Measurements from ENCODE around the gene GALNS. TPM values are rescaled to one million over a fixed set of nuclear protein-coding genes. Genes with fewer than 3 reads are reported as not detected.
A peak's percentile ranks its signal among the peaks of the same experiment; 100 is the strongest.
"Not testable (repeated sequence)": the region's sequence is repeated elsewhere in the genome, so short reads cannot be mapped to it uniquely, and the experiment has no call there.

The GALNS gene
- total and polyA plus RNA-seq, 9 donors: 9.8 to 28.5 (median 20.6) TPM

- H3K4me1 ChIP-seq (ENCODE audit: control insufficient read depth, insufficient read depth, low read length): peaks cover 9% of the 10 kb centered on the region
- H3K27me3 ChIP-seq (ENCODE audit: control insufficient read depth, insufficient read depth, low read length): peaks cover 43% of the 10 kb centered on the region
- H3K27ac ChIP-seq (ENCODE audit: low read length): no peak overlapping the region
- no peaks in the 10 kb centered on the region for H3K9me3 ChIP-seq (replicated peaks; ENCODE audit: control insufficient read depth, low read depth, low read length)
- H3K4me3 ChIP-seq (ENCODE audit: low read length): no peak overlapping the region
- 79% methylated on average over 11 of the region's 12 CpGs for WGBS (ENCODE audit: insufficient coverage)
- H3K36me3 ChIP-seq (ENCODE audit: control insufficient read depth, insufficient read depth, low read length): no peaks in the 10 kb centered on the region
- DNase-seq: no peak
Measured at GRCh38 chr16:88792668-88793250, 64.0 kb downstream of the GALNS start.

- no peaks in the 10 kb centered on the region for H3K36me3 ChIP-seq (ENCODE audit: control insufficient read depth, insufficient read depth, low read length)
- no peak overlapping the region for H3K4me3 ChIP-seq (ENCODE audit: low read length)
- peaks cover 9% of the 10 kb centered on the region for H3K4me1 ChIP-seq (ENCODE audit: control insufficient read depth, insufficient read depth, low read length)
- no peaks in the 10 kb centered on the region for H3K9me3 ChIP-seq (replicated peaks; ENCODE audit: control insufficient read depth, low read depth, low read length)
- H3K27me3 ChIP-seq (ENCODE audit: control insufficient read depth, insufficient read depth, low read length): peaks cover 47% of the 10 kb centered on the region
- no peak overlapping the region for H3K27ac ChIP-seq (ENCODE audit: low read length)
- WGBS (ENCODE audit: insufficient coverage): 63% methylated on average over 9 of the region's 13 CpGs
- DNase-seq: no peak
Measured at GRCh38 chr16:88792078-88792550, 64.6 kb downstream of the GALNS start.

GRCh38 chr16:88790312-88791211, 66.2 kb downstream of the GALNS start:
- Histone ChIP-seq H3K4me3 (ENCODE audit: low read length) (no peak overlapping the region), H3K27ac (ENCODE audit: low read length) (no peak overlapping the region)

GRCh38 chr16:88789594-88789993, 67.2 kb downstream of the GALNS start:
- H3K36me3 ChIP-seq (ENCODE audit: control insufficient read depth, insufficient read depth, low read length): no peaks in the 10 kb centered on the region
- no peaks in the 10 kb centered on the region for H3K9me3 ChIP-seq (replicated peaks; ENCODE audit: control insufficient read depth, low read depth, low read length)
- WGBS (ENCODE audit: insufficient coverage): 53% methylated on average over 7 of the region's 7 CpGs
- peaks cover 47% of the 10 kb centered on the region for H3K27me3 ChIP-seq (ENCODE audit: control insufficient read depth, insufficient read depth, low read length)
- DNase-seq: no peak
- H3K4me3 ChIP-seq (ENCODE audit: low read length): no peak overlapping the region
- peaks cover 13% of the 10 kb centered on the region for H3K4me1 ChIP-seq (ENCODE audit: control insufficient read depth, insufficient read depth, low read length)
- H3K27ac ChIP-seq (ENCODE audit: low read length): no peak overlapping the region

More at GRCh38 chr16:88790312-88791211, 66.2 kb downstream of the GALNS start:
- H3K4me1 ChIP-seq (ENCODE audit: control insufficient read depth, insufficient read depth, low read length): peaks cover 12% of the 10 kb centered on the region
- 17% methylated on average over 18 of the region's 24 CpGs for WGBS (ENCODE audit: insufficient coverage)
- no peaks in the 10 kb centered on the region for H3K36me3 ChIP-seq (ENCODE audit: control insufficient read depth, insufficient read depth, low read length)
- DNase-seq: no peak
- no peaks in the 10 kb centered on the region for H3K9me3 ChIP-seq (replicated peaks; ENCODE audit: control insufficient read depth, low read depth, low read length)
- peaks cover 49% of the 10 kb centered on the region for H3K27me3 ChIP-seq (ENCODE audit: control insufficient read depth, insufficient read depth, low read length)

- not testable (repeated sequence) for H3K27ac ChIP-seq (ENCODE audit: low read length); DNase-seq; H3K9me3 ChIP-seq (replicated peaks; ENCODE audit: control insufficient read depth, low read depth, low read length); H3K36me3 ChIP-seq (ENCODE audit: control insufficient read depth, insufficient read depth, low read length); H3K4me3 ChIP-seq (ENCODE audit: low read length)
- WGBS (ENCODE audit: insufficient coverage): 98% methylated on average over 5 of the region's 8 CpGs
- Histone ChIP-seq H3K4me1 (ENCODE audit: control insufficient read depth, insufficient read depth, low read length) (peaks cover 18% of the 10 kb centered on the region), H3K27me3 (ENCODE audit: control insufficient read depth, insufficient read depth, low read length) (peaks cover 47% of the 10 kb centered on the region)
Measured at GRCh38 chr16:88788749-88789148, 68.0 kb downstream of the GALNS start.

- H3K4me1 ChIP-seq (ENCODE audit: control insufficient read depth, insufficient read depth, low read length): peaks cover 27% of the 10 kb centered on the region
- DNase-seq: no peak
- H3K27ac ChIP-seq (ENCODE audit: low read length): no peak overlapping the region
- H3K9me3 ChIP-seq (replicated peaks; ENCODE audit: control insufficient read depth, low read depth, low read length): no peaks in the 10 kb centered on the region
- H3K27me3 ChIP-seq (ENCODE audit: control insufficient read depth, insufficient read depth, low read length): peaks cover 37% of the 10 kb centered on the region
- no peak overlapping the region for H3K4me3 ChIP-seq (ENCODE audit: low read length)
- no peaks in the 10 kb centered on the region for H3K36me3 ChIP-seq (ENCODE audit: control insufficient read depth, insufficient read depth, low read length)
- WGBS (ENCODE audit: insufficient coverage): 94% methylated on average over 4 of the region's 11 CpGs
Measured at GRCh38 chr16:88787579-88788314, 69.0 kb downstream of the GALNS start.

- peak within 1 kb of the TSS; percentile 74 for H3K27ac ChIP-seq (ENCODE audit: low read length)
- peak; percentile 80 for DNase-seq
- H3K4me3 ChIP-seq (ENCODE audit: low read length): peak within 1 kb of the TSS; percentile 50
- H3K27me3 ChIP-seq (ENCODE audit: control insufficient read depth, insufficient read depth, low read length): peaks cover 30% of the 10 kb centered on the region
- 3% methylated on average over 109 of the region's 110 CpGs for WGBS (ENCODE audit: insufficient coverage)
- no peaks in the 10 kb centered on the region for H3K36me3 ChIP-seq (ENCODE audit: control insufficient read depth, insufficient read depth, low read length)
- peaks cover 36% of the 10 kb centered on the region for H3K4me1 ChIP-seq (ENCODE audit: control insufficient read depth, insufficient read depth, low read length)
- H3K9me3 ChIP-seq (replicated peaks; ENCODE audit: control insufficient read depth, low read depth, low read length): no peaks in the 10 kb centered on the region
Measured at GRCh38 chr16:88785106-88785924, 71.4 kb downstream of the GALNS start, which contains the start of gene PIEZO1. Gene PIEZO1, minus strand, starts transcription at chr16:88785220. Its CDS starts 256 bp downstream, at chr16:88784964.

GRCh38 chr16:88784856-88785105, 72.0 kb downstream of the GALNS start:
- Histone ChIP-seq H3K4me1 (ENCODE audit: control insufficient read depth, insufficient read depth, low read length) (peaks cover 40% of the 10 kb centered on the region), H3K27me3 (ENCODE audit: control insufficient read depth, insufficient read depth, low read length) (peaks cover 28% of the 10 kb centered on the region), H3K36me3 (ENCODE audit: control insufficient read depth, insufficient read depth, low read length) (no peaks in the 10 kb centered on the region), H3K9me3 (replicated peaks; ENCODE audit: control insufficient read depth, low read depth, low read length) (no peaks in the 10 kb centered on the region), H3K4me3 (ENCODE audit: low read length) (peak overlapping the region; percentile 50), H3K27ac (ENCODE audit: low read length) (no peak overlapping the region)
- WGBS (ENCODE audit: insufficient coverage): 0% methylated on average over 32 of the region's 32 CpGs
- no peak for DNase-seq

GRCh38 chr16:88784074-88784855, 72.5 kb downstream of the GALNS start:
- Histone ChIP-seq H3K4me3 (ENCODE audit: low read length) (peak overlapping the region; percentile 50), H3K27ac (ENCODE audit: low read length) (peak overlapping the region; percentile 74), H3K36me3 (ENCODE audit: control insufficient read depth, insufficient read depth, low read length) (no peaks in the 10 kb centered on the region), H3K9me3 (replicated peaks; ENCODE audit: control insufficient read depth, low read depth, low read length) (no peaks in the 10 kb centered on the region), H3K27me3 (ENCODE audit: control insufficient read depth, insufficient read depth, low read length) (peaks cover 33% of the 10 kb centered on the region), H3K4me1 (ENCODE audit: control insufficient read depth, insufficient read depth, low read length) (peaks cover 45% of the 10 kb centered on the region)
- peak; percentile 86 for DNase-seq
- WGBS (ENCODE audit: insufficient coverage): 4% methylated on average over 69 of the region's 74 CpGs
